DND-41 (cell line): ENCODE data around the gene FRA10AC1.

ENCODE experiments used
- ATAC-seq: fragments of 200-7000 bp; cut with Tn5 transposase; 3 replicates; pipeline ENCODE4 v1.9.1; 2021; ENCODE audit warnings: low read depth; ENCODE audit not compliant: insufficient read depth
- DNase-seq: peaks from one replicate; pipeline ENCODE4 v3.0.0-alpha.2; 2020
- H2AFZ ChIP-seq: 2 replicates; pipeline ENCODE4 v1.6.0; 2012; ENCODE audit warnings: low read depth, low read length
- H3K27ac ChIP-seq: 2 replicates; pipeline ENCODE4 v1.5.1; 2012; ENCODE audit warnings: low read length, inconsistent platforms
- H3K27me3 ChIP-seq: fragments of 200-600 bp; sonication (generic); 2 replicates; pipeline ENCODE4 v1.6.0; 2012; ENCODE audit warnings: low read length, mild to moderate bottlenecking, inconsistent platforms; ENCODE audit not compliant: insufficient read depth, poor library complexity
- H3K36me3 ChIP-seq: 2 replicates; pipeline ENCODE4 v1.5.1; 2012; ENCODE audit warnings: low read length, inconsistent platforms; ENCODE audit not compliant: insufficient read depth
- H3K4me1 ChIP-seq: 2 replicates; pipeline ENCODE4 v1.5.1; 2012; ENCODE audit warnings: mild to moderate bottlenecking, low read length; ENCODE audit not compliant: insufficient read depth
- H3K4me2 ChIP-seq: 2 replicates; pipeline ENCODE4 v1.6.0; 2012; ENCODE audit warnings: mild to moderate bottlenecking, moderate library complexity, low read length, inconsistent platforms; ENCODE audit not compliant: insufficient read depth
- H3K4me3 ChIP-seq, 2 experiments: fragments of 200-600 bp in 1 of 2; shearing (Covaris generic) in 1 of 2; 2 replicates each; pipeline ENCODE4 v1.5.1; 2012 to 2016; ENCODE audit warnings: inconsistent platforms in 2 of 2, low read length in 2 of 2, mild to moderate bottlenecking in 2 of 2, low read depth in 1 of 2, moderate library complexity in 1 of 2
- H3K79me2 ChIP-seq: 2 replicates; pipeline ENCODE4 v1.6.0; 2012; ENCODE audit warnings: low read length, inconsistent platforms; ENCODE audit not compliant: insufficient read depth
- H3K9ac ChIP-seq: 2 replicates; pipeline ENCODE4 v1.6.0; 2012; ENCODE audit warnings: low read depth, mild to moderate bottlenecking, inconsistent platforms, low read length, moderate library complexity
- H3K9me3 ChIP-seq: 2 replicates; pipeline ENCODE4 v1.5.1; 2012; ENCODE audit warnings: low read length, moderate library complexity, mild to moderate bottlenecking, inconsistent platforms; ENCODE audit not compliant: insufficient read depth, severe bottlenecking
- H4K20me1 ChIP-seq: 2 replicates; pipeline ENCODE4 v1.6.0; 2012; ENCODE audit warnings: low read length; ENCODE audit not compliant: insufficient read depth
- CTCF ChIP-seq: IDR thresholded peaks from 2 replicates; pipeline ENCODE4 v1.5.1; 2012; ENCODE audit warnings: borderline replicate concordance, low read length, moderate library complexity, mild to moderate bottlenecking; ENCODE audit not compliant: poor library complexity, severe bottlenecking; ENCODE audit errors: extremely low read depth
- EZH2 ChIP-seq: IDR thresholded peaks from 3 replicates; pipeline ENCODE4 v1.6.1; 2012; ENCODE audit warnings: borderline replicate concordance, low read depth, mild to moderate bottlenecking, moderate library complexity, low read length, inconsistent platforms; ENCODE audit not compliant: severe bottlenecking

The FRA10AC1 gene

GRCh38 chr10:93716766-93717165, 14.4 kb upstream of the FRA10AC1 start:
- TF ChIP-seq EZH2 (no peak), CTCF (no peak)
- ATAC-seq (no peak), DNase-seq (no peak)
- H3K4me2 ChIP-seq = no peak overlapping the region
- no peak overlapping the region for H3K9ac ChIP-seq
- no peak overlapping the region for H3K27ac ChIP-seq
- no peaks in the 10 kb centered on the region for H3K27me3 ChIP-seq
- no peaks in the 10 kb centered on the region for H3K9me3 ChIP-seq
- no peaks in the 10 kb centered on the region for H3K79me2 ChIP-seq
- H3K4me3 ChIP-seq = no peak overlapping the region
- H2AFZ ChIP-seq = no peak overlapping the region
- no peaks in the 10 kb centered on the region for H3K4me1 ChIP-seq
- no peaks in the 10 kb centered on the region for H3K36me3 ChIP-seq
- no peaks in the 10 kb centered on the region for H4K20me1 ChIP-seq

- ATAC-seq (no peak), DNase-seq (no peak)
- Histone ChIP-seq H3K27ac (no peak overlapping the region), H3K79me2 (no peaks in the 10 kb centered on the region), H3K4me1 (no peaks in the 10 kb centered on the region), H3K4me2 (no peak overlapping the region), H2AFZ (no peak overlapping the region), H3K9ac (no peak overlapping the region), H3K9me3 (no peaks in the 10 kb centered on the region), H3K4me3 (no peak overlapping the region), H4K20me1 (no peaks in the 10 kb centered on the region), H3K36me3 (no peaks in the 10 kb centered on the region), H3K27me3 (no peaks in the 10 kb centered on the region)
- TF ChIP-seq CTCF = no peak
- no peak for TF ChIP-seq EZH2
These were observed 13.0 kb upstream of the FRA10AC1 start for GRCh38 chr10:93715345-93715744.

- Histone ChIP-seq H4K20me1 (no peaks in the 10 kb centered on the region), H2AFZ (no peak overlapping the region), H3K9ac (no peak overlapping the region), H3K79me2 (no peaks in the 10 kb centered on the region), H3K4me3 (no peak overlapping the region), H3K27ac (no peak overlapping the region), H3K4me1 (no peaks in the 10 kb centered on the region), H3K36me3 (no peaks in the 10 kb centered on the region), H3K4me2 (no peak overlapping the region), H3K27me3 (no peaks in the 10 kb centered on the region), H3K9me3 (no peaks in the 10 kb centered on the region)
- ATAC-seq = no peak
- no peak for DNase-seq
- TF ChIP-seq CTCF (no peak), EZH2 (no peak)
These were observed 10.2 kb upstream of the FRA10AC1 start for GRCh38 chr10:93712593-93712992.

GRCh38 chr10:93711891-93712290, 9.5 kb upstream of the FRA10AC1 start:
- H3K27me3 ChIP-seq = no peaks in the 10 kb centered on the region
- no peak overlapping the region for H3K9ac ChIP-seq
- H3K4me3 ChIP-seq = no peak overlapping the region
- H3K79me2 ChIP-seq = no peaks in the 10 kb centered on the region
- H3K9me3 ChIP-seq = no peaks in the 10 kb centered on the region
- ATAC-seq (no peak), DNase-seq (no peak)
- TF ChIP-seq CTCF (no peak), EZH2 (no peak)
- no peak overlapping the region for H3K27ac ChIP-seq
- H3K4me1 ChIP-seq = no peaks in the 10 kb centered on the region
- H2AFZ ChIP-seq = no peak overlapping the region
- no peak overlapping the region for H3K4me2 ChIP-seq
- no peaks in the 10 kb centered on the region for H3K36me3 ChIP-seq
- no peaks in the 10 kb centered on the region for H4K20me1 ChIP-seq
